GM12872 (cell line): ENCODE measurements around the gene KCNJ4.

ENCODE experiments used
- CTCF ChIP-seq: IDR thresholded peaks from 3 replicates; pipeline ENCODE4 v1.5.1; 2011; ENCODE audit warnings: low read depth, mild to moderate bottlenecking, low read length, moderate library complexity; ENCODE audit not compliant: insufficient read depth

KCNJ4 gene

GRCh38 chr22:38433871-38434270 lies 21.1 kb downstream of the KCNJ4 start:
- TF ChIP-seq CTCF, result no peak

GRCh38 chr22:38432264-38432663 lies 22.7 kb downstream of the KCNJ4 start:
- no peak for TF ChIP-seq CTCF

- no peak for TF ChIP-seq CTCF
These were observed 23.6 kb downstream of the KCNJ4 start for GRCh38 chr22:38431266-38432010.

GRCh38 chr22:38429499-38430068 lies 25.4 kb downstream of the KCNJ4 start:
- TF ChIP-seq CTCF, result no peak

GRCh38 chr22:38428714-38429113 lies 26.3 kb downstream of the KCNJ4 start:
- TF ChIP-seq CTCF, result no peak

GRCh38 chr22:38427940-38428339 lies 27.1 kb downstream of the KCNJ4 start:
- no peak for TF ChIP-seq CTCF

- TF ChIP-seq CTCF, result no peak
These were observed 27.5 kb downstream of the KCNJ4 start for GRCh38 chr22:38427465-38427864.
